ENCODE data around the gene PHEX.
A peak's percentile ranks its signal among the peaks of the same experiment; 100 is the strongest.

PHEX gene

DNA sequence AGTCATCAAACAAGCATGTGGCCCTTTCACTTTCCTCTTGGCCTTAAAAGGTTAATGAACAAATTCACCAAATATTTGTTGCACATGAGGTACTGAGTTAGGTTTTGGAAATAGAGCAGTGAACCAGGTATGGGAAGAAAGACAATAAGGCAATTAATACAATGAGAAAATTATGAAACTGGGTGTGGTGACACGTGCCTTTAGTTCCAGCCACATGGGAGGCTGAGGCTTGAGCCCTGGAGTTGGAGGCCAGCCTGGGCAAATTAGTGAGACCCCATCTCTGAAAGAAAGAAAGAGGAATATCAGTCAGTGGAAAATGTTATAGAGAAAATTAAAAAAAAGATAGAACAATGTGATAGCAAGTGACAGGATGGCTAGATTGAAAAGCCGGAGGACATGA, 8.1 kb downstream of the PHEX start:
- DNase-seq (ENCODE audit: low read depth in 2 of 2): no peak

GRCh38 chrX:22041907-22042530, 9.9 kb downstream of the PHEX start:
- no peak for DNase-seq (ENCODE audit: low read depth in 2 of 2)

DNA sequence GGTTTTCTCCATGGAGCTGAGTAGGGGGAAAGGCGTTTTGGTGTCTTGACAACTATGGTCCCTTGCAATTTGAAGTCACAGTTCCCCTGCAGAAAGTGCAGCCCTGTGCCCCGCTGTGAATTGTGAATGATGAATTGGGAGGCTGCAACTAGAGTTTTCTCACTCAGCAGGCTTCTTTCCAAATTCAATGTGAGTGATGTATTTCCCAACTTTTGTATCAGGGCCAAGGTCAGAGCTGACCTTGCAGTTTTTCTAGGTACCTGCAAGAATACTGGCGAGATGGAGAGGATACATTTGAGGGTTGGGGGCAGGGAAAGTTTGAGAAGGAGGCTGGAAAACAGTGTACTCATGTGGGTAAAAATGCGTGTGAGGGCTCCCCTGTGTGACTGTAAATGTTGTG, 11.7 kb downstream of the PHEX start:
- DNase-seq (ENCODE audit: low read depth in 2 of 2): no peak

GRCh38 chrX:22047468-22047867, 15.3 kb downstream of the PHEX start:
- no peak for DNase-seq (ENCODE audit: low read depth in 2 of 2)

- no peak for DNase-seq (ENCODE audit: low read depth in 2 of 2)
These were observed 21.4 kb downstream of the PHEX start for GRCh38 chrX:22053481-22053880.

GRCh38 chrX:22056235-22056634, 24.1 kb downstream of the PHEX start:
- no peak for DNase-seq (ENCODE audit: low read depth in 2 of 2)

- no peak for DNase-seq (ENCODE audit: low read depth in 2 of 2)
These were observed 25.5 kb downstream of the PHEX start for GRCh38 chrX:22057667-22058066.

- no peak for DNase-seq (ENCODE audit: low read depth in 2 of 2)
These were observed 27.6 kb downstream of the PHEX start for GRCh38 chrX:22059775-22060174.

GRCh38 chrX:22060415-22061280, 28.5 kb downstream of the PHEX start:
- no peak for DNase-seq (ENCODE audit: low read depth in 2 of 2)

GRCh38 chrX:22063284-22063683, 31.2 kb downstream of the PHEX start:
- peak in 1 of 2 donors; percentile 29 for DNase-seq (ENCODE audit: low read depth in 2 of 2)

GRCh38 chrX:22069586-22069985, 37.5 kb downstream of the PHEX start:
- no peak for DNase-seq (ENCODE audit: low read depth in 2 of 2)

GRCh38 chrX:22073928-22074327, 41.8 kb downstream of the PHEX start:
- no peak for DNase-seq (ENCODE audit: low read depth in 2 of 2)

DNA sequence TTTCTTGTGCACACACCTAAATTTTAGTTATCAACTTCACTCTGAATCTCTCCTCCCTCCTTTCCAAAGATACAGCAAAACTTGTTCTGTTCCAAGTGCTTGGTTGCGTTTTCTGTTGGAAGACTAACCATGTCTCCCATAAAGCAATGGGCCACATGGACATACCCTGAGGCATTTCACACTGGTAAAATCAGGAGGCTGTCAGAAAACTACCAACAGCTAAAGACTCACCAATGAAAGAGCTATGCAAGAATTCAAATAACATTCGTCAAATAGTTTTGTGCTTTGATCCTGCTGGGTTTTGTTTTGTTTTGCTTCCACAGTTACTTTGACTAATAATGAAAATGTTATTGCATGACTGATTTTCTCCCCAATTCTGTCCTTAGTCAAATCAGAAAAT, 46.0 kb downstream of the PHEX start:
- no peak for DNase-seq (ENCODE audit: low read depth in 2 of 2)

DNA sequence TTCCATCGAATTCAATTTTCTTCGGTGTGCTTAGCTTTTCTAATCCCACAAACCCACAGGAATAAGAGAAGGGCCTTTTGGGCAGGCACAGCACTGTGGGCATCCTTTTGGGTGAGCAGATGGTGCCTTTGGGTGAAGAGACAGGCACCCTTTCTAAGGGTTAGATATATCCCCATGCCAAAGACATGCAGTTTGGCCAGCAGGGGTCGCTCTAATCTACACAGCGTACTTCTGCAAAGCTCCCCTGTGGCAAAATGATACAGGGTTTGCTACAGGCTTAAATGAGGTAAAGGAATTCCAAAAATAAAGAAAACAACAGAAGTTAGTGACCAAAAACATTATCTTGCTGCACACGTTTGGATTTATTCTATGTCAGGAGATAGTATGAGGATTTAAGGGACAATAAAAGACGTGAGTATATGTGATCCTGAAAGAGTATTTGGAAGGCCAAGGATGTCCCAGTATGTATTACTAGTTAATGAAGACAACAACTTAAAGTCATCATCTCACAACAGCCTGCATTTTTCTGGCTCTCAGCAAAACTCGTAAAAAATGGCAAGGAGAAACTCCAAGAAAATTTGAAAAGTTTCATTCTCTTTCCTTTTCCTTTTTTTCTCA, 49.5 kb downstream of the PHEX start:
- DNase-seq (ENCODE audit: low read depth in 2 of 2): peak; percentile 38 to 46

DNA sequence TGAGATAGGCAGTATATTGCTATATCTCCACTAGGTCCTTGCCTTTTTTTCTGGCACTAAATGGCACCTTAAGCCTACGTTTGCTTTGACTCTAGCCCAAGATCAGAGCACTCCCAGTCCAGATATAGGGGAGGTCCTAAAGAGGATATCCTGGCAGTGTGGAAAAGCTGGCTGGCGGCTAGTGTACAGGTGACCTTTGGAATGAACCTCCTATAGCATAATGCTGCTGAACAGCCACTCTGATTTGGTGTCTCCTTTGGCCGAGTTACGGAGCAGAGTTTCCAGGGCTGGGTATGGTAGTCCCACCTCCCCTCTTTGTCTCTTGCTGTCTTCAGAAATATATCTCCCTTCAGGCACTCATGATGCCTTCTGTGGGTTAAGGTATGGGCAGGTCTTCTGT, 53.9 kb downstream of the PHEX start:
- DNase-seq (ENCODE audit: low read depth in 2 of 2): no peak

GRCh38 chrX:22087011-22087557, 55.0 kb downstream of the PHEX start:
- DNase-seq (ENCODE audit: low read depth in 2 of 2): no peak

DNA sequence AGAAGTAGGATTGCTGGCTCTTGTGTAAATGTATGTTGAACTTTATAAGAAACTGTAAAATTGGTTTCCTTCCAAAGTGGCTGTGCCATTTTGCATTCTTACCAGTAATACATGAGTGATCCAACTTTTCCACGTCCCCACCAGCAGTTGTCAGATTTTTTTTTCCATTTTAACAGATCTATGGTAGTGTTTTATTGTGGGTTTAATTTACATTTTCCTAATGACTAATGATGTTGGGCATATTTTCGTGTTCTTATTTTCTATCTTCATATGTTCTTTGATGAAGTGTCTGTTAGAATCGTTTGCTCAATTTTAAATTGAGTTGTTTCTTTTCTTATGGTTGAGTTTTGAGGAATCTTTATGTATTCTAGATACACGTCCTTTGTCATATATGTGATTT, 56.2 kb downstream of the PHEX start:
- no peak for DNase-seq (ENCODE audit: low read depth in 2 of 2)

GRCh38 chrX:22090181-22090580, 58.1 kb downstream of the PHEX start:
- no peak for DNase-seq (ENCODE audit: low read depth in 2 of 2)

GRCh38 chrX:22093550-22093949, 61.4 kb downstream of the PHEX start:
- no peak for DNase-seq (ENCODE audit: low read depth in 2 of 2)

- no peak for DNase-seq (ENCODE audit: low read depth in 2 of 2)
These were observed 63.2 kb downstream of the PHEX start for GRCh38 chrX:22095286-22095685.

DNA sequence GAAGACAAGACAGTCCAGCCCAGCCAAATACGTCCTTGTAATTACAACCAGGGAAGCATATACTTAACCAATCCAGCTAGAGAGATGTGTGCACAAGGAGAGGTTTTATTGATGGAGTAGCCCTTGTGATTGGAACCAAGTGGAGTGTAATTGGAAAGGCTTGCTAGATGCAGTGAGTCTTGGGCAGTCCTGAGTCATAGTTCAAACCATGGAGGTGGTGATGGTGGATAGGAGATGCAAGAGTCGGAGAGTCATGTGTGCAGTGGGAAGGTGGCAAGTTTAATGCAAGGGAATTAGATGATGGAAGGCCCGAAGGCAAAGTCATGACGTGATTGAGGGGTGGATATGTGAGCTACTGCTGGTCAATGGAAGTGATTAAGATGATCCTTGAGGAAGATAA, 63.7 kb downstream of the PHEX start:
- DNase-seq (ENCODE audit: low read depth in 2 of 2): no peak

- no peak for DNase-seq (ENCODE audit: low read depth in 2 of 2)
These were observed 65.0 kb downstream of the PHEX start for GRCh38 chrX:22097012-22097694.

All from stimulated activated CD8-positive, alpha-beta memory T cell treated with anti-CD3 and anti-CD28 coated beads, Interleukin-2, amount 100 ng/mL, for 48 hours (primary cell).